GM12801 (cell line): ENCODE measurements around the gene NUP93.

Experiments
- TF ChIP-seq, protein P1 (sequence below): IDR thresholded peaks from one replicate; pipeline ENCODE4 v1.5.1; 2011; ENCODE audit warnings: control low read depth; ENCODE audit not compliant: insufficient read length; ENCODE audit errors: extremely low read depth

NUP93 gene

DNA sequence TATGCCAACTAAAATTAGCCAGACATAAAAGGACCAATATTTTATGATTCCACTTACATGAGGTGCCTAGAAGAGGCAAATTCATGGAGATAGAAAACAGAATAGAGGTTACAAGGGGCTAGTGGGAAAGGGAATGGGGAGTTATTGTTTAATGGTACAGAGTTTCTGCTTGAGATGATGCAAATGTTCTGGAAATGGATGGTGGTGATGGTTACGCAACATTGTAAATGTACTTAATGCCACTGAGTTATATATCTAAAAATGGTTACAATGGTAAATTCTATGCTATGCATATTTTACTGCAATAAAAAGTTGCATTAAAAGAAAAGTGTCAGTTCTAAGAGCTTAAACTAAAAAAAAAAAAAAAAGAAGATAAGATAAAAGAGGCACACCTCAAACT is 29.7 kb upstream of the NUP93 start:
- TF ChIP-seq, protein P1, sequence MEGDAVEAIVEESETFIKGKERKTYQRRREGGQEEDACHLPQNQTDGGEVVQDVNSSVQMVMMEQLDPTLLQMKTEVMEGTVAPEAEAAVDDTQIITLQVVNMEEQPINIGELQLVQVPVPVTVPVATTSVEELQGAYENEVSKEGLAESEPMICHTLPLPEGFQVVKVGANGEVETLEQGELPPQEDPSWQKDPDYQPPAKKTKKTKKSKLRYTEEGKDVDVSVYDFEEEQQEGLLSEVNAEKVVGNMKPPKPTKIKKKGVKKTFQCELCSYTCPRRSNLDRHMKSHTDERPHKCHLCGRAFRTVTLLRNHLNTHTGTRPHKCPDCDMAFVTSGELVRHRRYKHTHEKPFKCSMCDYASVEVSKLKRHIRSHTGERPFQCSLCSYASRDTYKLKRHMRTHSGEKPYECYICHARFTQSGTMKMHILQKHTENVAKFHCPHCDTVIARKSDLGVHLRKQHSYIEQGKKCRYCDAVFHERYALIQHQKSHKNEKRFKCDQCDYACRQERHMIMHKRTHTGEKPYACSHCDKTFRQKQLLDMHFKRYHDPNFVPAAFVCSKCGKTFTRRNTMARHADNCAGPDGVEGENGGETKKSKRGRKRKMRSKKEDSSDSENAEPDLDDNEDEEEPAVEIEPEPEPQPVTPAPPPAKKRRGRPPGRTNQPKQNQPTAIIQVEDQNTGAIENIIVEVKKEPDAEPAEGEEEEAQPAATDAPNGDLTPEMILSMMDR, result no peak

DNA sequence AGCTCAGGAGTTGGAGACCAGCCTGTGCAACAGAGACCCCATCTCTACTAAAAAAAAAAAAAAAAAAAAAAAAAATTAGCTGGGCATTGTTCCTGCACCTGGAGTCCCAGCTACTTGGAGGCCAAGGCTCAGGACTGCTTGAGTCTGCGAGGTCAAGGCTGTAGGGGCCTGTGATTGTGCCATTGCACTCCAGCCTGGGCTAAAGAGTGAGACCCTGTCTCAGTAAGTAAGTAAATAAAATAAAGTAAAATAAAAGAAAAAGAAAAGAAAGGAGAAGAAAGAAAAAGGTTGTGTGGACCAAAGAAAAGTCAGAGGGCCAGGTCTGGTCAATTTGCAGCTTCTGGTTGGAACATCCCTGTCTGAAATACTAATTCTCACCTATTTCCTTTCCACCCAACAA is 29.3 kb upstream of the NUP93 start:
- TF ChIP-seq, protein P1, result no peak

DNA sequence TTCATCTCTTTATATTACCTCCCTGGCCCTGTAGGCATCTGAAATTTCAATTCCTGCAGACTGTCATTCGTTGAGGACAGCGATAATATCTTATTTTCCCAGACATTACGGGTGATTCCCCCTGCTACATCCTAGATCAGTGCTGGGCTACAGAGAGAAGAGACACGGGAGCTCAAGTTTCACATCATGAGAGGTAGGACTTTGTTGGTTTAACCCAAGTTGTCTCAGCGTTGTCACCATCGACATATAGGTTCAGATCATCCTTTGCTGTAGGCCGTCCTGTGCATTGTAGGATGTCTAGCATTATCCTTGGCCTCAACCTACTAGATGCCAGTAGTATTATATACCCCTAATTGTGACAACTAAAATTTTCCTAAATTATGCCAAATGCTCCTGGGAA is 28.4 kb upstream of the NUP93 start:
- TF ChIP-seq, protein P1, result no peak

DNA sequence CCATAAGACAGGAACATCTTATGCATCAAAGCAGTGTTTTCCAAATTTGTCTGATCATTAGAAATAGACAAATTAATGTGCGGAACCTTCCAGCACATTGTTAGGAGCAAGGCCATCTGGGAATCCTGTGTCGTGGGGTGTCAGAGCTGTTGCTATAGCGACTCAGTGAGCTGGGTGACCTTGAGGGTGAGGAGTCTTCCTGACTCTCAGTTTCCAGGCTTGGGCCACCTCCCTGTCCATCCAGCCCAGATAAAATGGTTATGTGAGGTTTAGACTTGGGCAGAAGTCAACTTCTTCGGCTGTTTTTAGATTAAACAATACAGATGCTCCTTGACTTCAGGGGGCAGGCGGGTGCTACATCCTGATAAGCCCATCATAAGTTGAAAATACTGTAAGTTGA is 27.1 kb upstream of the NUP93 start:
- TF ChIP-seq, protein P1, result no peak

DNA sequence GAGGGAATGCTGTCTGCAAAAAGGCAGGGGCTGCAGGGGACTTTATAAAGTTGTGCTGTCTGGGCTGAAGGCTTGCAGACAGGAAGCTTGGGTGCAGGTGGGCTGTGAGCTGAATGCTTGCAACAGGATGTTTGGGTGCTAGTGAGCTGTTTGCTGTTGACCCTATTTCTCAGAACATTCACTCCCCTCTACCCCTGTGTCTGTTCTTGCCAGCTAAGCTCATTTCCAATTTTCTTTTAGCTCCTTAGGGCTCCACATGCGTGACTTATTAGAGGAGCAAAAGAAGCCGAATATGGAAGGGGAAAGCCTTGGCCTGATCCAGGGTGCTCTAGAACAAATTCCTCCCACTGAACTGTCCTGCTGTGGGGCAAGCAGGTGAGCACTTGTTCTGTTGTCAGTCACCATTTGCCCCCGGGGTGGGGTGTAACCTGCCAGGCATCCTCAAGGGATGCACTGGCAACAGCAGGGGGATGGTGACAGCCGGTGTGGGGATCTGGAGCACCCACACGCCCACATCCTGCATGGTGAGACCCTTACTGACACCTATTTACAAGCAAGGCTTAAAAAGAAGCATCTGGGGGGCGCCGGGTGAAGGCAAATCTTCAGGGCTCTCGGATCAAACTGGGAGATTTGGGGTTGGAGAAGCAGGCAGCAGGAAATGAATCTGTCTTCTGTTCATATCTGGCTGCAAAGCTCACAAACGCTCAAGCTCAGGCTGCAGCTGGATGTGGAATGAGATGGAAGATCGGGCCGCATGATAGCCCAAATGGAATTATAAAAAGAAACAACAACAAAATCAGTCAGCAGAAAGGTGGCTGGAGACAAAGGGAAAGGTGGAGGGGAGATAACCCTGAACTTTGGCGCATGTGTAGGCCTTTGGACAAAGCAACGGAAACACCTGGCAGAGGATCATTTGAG is 21.1 kb upstream of the NUP93 start:
- TF ChIP-seq, protein P1, result no peak

DNA sequence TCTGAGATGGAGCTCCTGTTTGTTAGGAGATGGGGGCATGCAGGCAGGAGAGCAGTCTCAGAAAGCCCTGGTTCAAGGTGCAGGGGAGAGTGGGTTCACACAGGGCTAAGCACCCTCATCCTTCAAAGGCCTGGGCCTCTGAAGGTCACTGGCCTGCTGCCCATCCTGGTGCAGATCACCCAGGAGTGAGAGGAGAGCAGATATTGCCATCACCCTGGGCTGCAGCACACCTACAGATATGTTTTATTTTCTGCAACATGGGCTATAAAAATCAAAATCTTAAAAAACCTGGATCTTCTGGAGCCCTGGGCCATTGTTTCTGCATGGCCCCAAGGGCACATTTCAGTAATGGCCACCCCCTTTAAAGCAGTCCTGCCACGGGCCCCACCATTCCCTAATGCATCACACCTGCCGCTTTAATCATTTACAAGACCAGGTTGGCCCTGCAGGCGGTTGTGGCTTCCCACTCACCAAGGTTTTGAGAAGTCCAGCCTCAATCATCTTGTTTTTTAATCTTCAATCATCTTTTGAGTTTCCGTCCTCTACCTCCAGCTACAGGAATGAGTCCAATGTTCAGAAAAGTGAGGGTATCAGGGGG is 20.4 kb upstream of the NUP93 start:
- TF ChIP-seq, protein P1, result no peak

DNA sequence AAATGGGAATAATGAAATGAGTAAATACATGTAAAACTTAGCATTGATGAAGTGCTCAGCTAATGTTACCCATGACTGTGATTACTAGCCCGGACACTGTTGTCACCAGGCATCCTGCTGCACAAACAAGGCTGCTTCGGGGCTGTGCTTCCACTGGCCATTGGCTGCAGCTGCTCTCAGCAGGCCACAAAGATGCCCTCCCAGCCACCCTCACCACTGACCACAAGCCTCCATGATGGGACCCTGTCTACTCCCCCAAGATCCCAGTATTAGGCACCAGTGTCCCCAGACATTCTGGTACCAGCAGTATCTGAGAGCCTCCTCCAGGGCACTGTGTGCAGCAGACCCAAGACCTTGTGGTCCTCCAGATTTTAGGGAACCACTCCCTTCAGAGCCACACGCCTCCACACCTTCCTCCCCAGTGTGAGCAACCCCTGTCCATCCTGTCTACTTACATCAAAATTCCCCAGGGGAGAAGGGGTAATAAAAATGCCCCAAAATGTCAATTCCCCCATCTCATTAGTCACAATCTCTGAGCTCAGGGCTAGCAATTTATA is 19.7 kb upstream of the NUP93 start:
- TF ChIP-seq, protein P1, result no peak
